GM18873 (cell line): ENCODE measurements around the gene GRIN2C.

Source experiments
- ATAC-seq: cut with Tn5 transposase; IDR thresholded peaks from one replicate; pipeline ENCODE4 v1.9.1; 2021; ENCODE audit warnings: mild to moderate bottlenecking, moderate library complexity, moderate number of reproducible peaks; ENCODE audit not compliant: unreplicated experiment, low FRiP score

The GRIN2C gene

GRCh38 chr17:74825952-74826719, 33.5 kb downstream of the GRIN2C start:
- no peak for ATAC-seq

GRCh38 chr17:74824961-74825627, 34.6 kb downstream of the GRIN2C start:
- no peak for ATAC-seq

GRCh38 chr17:74822939-74823367, 36.7 kb downstream of the GRIN2C start:
- ATAC-seq = no peak

- no peak for ATAC-seq
These were observed 37.2 kb downstream of the GRIN2C start for GRCh38 chr17:74822335-74822938.

- ATAC-seq = no peak
These were observed 37.9 kb downstream of the GRIN2C start for GRCh38 chr17:74821655-74822334.

DNA sequence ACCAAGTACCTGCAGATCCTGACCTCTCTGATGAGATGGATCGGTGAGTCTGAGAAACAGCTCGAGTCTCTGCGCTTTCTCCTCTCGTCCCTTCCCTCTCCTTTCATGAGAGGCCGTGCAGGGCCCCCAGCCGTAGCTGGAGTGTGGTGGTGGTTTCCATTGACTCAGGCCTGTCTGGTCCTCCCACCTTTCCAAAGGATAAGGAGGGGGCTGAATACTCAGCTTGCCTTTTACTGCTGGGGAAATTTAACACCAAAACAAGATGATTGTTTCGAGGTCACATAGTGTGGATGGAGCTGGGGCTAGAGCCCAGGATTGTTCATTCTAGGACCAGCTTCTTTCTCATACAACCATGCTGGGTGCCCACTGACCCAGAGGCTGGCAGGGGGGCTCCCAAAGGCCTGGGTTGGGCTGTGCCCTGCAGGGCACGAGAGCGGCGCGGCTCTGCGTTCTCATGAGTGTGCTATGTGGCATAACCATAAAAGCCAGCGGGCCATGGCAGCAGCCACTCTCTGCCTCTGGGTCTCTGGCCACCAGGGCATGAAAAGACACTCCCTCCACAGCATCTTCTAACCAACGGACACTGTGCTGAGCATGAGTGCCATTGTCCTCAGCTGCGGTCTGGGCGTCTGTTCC, 39.8 kb downstream of the GRIN2C start:
- no peak for ATAC-seq

- ATAC-seq = no peak
These were observed 41.3 kb downstream of the GRIN2C start for GRCh38 chr17:74818291-74818938.

DNA sequence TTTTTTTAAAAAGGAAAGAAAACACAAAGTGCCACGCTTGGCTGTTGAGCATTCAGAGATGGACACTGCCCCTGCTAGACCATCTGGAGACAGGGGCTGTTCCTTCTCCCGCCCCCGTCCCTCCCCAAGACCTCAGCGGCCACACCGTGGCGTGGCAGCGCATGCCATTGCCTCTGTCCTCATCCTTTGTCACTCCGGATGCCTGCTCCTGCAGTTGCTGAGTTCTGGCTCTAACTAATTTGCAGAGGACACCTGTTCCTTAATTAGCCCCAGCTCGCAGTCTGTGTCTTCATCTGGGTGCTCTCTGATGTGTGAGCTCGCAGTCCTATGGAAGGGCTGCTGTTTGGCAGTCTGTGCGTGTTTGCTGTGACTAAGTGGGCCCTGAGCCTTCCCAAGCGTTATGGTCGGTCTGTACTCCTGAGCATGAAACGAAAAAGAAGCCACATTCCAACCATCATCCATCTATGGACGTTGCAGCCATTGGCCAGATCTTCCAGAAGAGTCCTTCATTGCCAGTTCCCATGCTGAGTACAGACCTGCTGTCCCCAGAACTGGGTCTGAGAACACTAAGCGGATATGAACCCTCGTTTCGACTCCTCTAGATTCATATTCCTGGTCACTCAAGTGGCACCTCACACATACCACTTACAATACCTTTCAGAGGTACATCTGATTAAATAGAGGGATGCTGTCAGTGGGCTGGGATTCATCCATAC, 42.6 kb downstream of the GRIN2C start:
- no peak for ATAC-seq

GRCh38 chr17:74815550-74816370, 43.9 kb downstream of the GRIN2C start:
- ATAC-seq = no peak

- ATAC-seq = no peak
These were observed 44.6 kb downstream of the GRIN2C start for GRCh38 chr17:74815067-74815466.

DNA sequence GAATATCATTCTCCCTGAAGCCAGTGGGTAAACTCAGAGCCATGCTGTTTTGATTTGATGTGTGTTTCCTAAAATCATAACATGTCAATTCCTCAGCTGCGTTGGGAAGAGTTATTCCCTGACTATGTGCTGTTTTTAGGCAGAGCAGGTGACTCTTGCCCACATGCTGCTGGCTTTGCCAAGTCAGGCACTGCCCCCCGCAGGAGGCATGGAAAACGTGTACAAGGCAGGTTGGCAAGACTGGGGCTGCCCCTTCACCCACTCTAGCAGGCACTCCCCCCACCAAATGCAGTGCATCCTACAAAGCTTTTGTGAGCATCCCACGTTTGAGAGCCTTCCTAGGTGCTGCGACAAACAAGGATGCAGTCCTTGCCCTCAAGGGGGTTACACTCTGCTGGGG, 45.2 kb downstream of the GRIN2C start:
- no peak for ATAC-seq

DNA sequence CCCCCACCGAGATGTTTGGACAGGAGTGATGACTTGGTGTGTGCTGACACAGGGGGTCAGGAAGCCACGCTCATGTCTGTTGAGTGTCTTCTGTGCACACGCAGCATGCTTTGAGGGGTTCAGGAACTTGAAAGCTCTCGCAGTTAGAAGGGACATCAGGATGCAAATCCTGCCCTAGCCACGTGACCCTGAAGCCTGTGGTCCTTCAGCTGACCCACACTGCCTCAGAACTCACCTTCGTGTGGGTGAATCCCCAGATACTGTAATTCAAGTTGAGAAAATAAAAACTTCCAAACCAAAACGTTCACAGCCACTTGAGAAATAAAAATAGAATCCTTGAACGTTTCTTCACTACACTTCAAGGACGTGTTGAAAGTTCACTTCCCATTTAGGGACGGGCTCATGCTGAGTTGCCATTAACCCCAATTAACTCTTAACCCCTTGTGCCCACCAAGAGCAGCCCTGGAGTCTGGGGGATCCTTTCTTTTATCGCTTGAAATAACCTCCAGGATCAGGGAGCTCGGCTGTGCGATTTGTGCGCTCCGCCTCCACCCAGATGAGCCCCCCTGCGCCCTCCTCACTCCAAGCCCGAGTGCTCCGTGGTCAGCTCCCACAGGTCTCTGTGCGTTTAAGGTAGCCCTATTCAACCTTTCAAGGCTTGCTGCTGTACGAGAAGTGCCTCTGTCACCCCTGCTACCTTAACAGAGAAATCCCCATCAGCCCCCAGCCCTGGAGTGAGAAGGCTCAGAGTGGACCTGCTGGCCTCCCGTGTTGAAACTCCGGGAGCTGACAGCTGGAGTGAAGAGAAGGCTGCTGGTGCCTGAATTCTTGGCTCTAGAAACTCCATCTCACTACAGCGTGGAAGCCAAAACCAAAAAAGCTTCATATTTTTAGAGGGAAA, 47.3 kb downstream of the GRIN2C start:
- ATAC-seq = no peak

GRCh38 chr17:74810699-74811485, 48.8 kb downstream of the GRIN2C start:
- ATAC-seq = no peak

DNA sequence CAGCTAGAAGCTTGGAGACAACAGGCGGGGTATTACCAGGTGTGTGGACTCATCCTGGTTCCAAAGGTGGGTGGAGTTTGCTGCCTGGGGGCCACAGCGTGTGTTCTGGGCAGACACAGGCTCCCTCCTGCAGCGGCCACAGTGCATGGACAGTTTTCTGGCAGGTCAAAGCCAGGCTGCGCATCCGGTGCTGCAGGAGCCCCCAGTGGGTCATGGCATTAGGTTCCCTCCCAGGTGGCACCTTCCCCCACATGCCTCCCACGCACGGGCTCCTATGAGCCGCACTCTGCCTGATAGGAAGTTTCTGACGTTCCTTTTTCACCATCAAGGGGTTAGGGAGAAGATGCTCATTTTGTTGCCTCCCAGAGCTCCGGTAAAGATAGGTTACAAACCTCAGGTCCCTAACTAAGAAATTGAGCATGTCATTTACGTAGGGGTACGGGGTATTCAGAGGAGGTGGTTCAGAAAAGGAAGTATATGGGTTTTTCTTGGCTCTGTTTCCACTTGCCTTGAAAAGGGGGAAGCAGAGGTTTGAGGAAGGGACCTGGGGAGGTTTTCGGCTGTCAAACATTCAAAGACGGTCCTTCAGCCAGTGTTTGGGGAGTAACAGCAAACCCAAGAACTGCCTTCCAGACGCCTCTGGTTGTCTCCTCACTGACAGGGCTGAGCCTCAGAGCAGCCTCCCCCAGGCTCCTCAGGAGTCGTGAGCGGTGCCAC, 50.8 kb downstream of the GRIN2C start:
- no peak for ATAC-seq

GRCh38 chr17:74807925-74808324, 51.8 kb downstream of the GRIN2C start:
- ATAC-seq = no peak

- no peak for ATAC-seq
These were observed 52.2 kb downstream of the GRIN2C start for GRCh38 chr17:74807441-74807840.
